OCI-LY7 (cell line): ENCODE measurements around the gene ELAPOR2.

Experiments
- EZH2phosphoT487 ChIP-seq: fragments of 200-600 bp; sonication (generic); IDR thresholded peaks from 2 replicates; pipeline ENCODE4 v1.6.1; 2018; ENCODE audit warnings: low read depth, borderline replicate concordance, mild to moderate bottlenecking, mixed run types, antibody characterized with exemption, low read length, moderate library complexity, mixed read lengths
- TF ChIP-seq, protein P1 (sequence below): fragments of 200-600 bp; sonication (generic); conservative IDR thresholded peaks from 2 replicates; pipeline ENCODE4 v1.5.1; 2014; ENCODE audit warnings: mild to moderate bottlenecking, antibody characterized with exemption, low read length, moderate library complexity, mixed read lengths

DNA sequence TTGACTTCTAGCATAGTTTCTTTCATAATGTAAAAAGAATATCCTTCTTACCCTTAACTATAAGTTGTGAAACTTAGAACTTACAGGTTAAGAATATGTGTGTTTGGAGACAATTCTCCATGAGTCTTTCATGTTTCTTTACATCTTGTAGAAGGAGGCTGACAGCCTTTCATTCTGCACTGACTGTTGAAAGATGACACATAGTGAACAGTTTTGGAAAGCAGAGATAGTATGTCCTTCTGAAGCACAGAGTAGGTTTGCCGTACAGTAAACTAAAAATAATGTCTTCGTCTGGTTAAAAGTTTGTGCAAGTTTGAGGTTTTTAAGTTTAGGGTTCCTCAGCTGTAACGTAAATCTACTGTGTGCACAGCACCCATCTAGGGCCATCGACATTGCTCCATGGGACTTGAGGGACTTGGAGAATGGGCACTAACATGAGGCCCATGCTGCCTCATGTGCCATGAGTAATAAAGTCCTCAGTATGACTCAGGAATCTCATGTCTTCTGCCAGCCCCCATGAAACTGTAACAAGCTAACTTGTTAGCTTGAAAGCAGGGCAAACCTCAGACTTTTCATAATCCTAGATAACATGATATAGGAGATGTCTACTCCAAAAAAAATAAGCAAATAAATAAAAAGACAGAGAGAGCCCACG, 24.5 kb upstream of the ELAPOR2 start:
- TF ChIP-seq, protein P1, sequence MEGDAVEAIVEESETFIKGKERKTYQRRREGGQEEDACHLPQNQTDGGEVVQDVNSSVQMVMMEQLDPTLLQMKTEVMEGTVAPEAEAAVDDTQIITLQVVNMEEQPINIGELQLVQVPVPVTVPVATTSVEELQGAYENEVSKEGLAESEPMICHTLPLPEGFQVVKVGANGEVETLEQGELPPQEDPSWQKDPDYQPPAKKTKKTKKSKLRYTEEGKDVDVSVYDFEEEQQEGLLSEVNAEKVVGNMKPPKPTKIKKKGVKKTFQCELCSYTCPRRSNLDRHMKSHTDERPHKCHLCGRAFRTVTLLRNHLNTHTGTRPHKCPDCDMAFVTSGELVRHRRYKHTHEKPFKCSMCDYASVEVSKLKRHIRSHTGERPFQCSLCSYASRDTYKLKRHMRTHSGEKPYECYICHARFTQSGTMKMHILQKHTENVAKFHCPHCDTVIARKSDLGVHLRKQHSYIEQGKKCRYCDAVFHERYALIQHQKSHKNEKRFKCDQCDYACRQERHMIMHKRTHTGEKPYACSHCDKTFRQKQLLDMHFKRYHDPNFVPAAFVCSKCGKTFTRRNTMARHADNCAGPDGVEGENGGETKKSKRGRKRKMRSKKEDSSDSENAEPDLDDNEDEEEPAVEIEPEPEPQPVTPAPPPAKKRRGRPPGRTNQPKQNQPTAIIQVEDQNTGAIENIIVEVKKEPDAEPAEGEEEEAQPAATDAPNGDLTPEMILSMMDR = no peak
- TF ChIP-seq EZH2phosphoT487 = no peak
